Tibial nerve (tissue), 3 donors: ENCODE results near the gene SH2D6.

ENCODE experiments used
- POLR2A ChIP-seq, 2 donors: fragments of 450-650 bp; IDR thresholded peaks; one replicate each; pipeline ENCODE4 v1.6.1; 2017; ENCODE audit warnings: antibody characterized with exemption in 2 of 2, mild to moderate bottlenecking in 2 of 2, moderate library complexity in 2 of 2
- TF ChIP-seq, protein P1 (sequence below), 5 experiments: fragments of 200-600 bp in 3 of 5; fragments of 450-650 bp in 2 of 5; sonication (generic) in 3 of 5; IDR thresholded peaks; one replicate each; pipeline ENCODE4 v1.5.1; 2016 to 2019; ENCODE audit warnings: antibody characterized with exemption in 5 of 5, mild to moderate bottlenecking in 3 of 5, moderate library complexity in 2 of 5

DNA sequence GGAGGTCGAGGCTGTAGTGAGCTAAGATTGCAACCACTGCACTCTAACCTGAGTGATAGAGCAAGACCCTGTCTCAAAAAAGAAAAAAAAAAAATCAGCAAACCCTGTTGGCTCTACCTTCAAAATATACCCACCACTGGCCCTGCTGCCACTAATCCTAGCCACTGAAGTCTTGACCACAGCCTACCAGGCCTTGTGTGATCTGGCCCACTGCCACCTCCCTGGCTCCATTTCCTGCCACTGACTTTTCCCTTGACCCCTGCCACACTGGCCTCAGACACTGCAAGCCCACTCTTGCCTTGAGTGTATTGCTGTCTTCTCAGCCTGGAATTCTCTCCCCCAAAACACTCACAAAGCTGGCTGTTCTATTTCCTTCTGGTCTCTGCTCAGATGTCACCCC, 33.7 kb downstream of the SH2D6 start:
- TF ChIP-seq, protein P1, sequence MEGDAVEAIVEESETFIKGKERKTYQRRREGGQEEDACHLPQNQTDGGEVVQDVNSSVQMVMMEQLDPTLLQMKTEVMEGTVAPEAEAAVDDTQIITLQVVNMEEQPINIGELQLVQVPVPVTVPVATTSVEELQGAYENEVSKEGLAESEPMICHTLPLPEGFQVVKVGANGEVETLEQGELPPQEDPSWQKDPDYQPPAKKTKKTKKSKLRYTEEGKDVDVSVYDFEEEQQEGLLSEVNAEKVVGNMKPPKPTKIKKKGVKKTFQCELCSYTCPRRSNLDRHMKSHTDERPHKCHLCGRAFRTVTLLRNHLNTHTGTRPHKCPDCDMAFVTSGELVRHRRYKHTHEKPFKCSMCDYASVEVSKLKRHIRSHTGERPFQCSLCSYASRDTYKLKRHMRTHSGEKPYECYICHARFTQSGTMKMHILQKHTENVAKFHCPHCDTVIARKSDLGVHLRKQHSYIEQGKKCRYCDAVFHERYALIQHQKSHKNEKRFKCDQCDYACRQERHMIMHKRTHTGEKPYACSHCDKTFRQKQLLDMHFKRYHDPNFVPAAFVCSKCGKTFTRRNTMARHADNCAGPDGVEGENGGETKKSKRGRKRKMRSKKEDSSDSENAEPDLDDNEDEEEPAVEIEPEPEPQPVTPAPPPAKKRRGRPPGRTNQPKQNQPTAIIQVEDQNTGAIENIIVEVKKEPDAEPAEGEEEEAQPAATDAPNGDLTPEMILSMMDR (IDR thresholded peaks at IDR 0.05) = no peak
- no peak for TF ChIP-seq POLR2A (IDR thresholded peaks at IDR 0.05)
